NOMO-1 treated with DMSO at 0.1 percent for 48 hours (cell line): Measurements from ENCODE around the gene RHPN2.
"Not testable (repeated sequence)": the region's sequence is repeated elsewhere in the genome, so short reads cannot be mapped to it uniquely, and the experiment has no call there.

Experiments
- DNase-seq: peaks from one replicate; lab custom pipeline; 2025; ENCODE audit not compliant: unreplicated experiment; lab: John Stamatoyannopoulos, UW

Gene RHPN2

DNA sequence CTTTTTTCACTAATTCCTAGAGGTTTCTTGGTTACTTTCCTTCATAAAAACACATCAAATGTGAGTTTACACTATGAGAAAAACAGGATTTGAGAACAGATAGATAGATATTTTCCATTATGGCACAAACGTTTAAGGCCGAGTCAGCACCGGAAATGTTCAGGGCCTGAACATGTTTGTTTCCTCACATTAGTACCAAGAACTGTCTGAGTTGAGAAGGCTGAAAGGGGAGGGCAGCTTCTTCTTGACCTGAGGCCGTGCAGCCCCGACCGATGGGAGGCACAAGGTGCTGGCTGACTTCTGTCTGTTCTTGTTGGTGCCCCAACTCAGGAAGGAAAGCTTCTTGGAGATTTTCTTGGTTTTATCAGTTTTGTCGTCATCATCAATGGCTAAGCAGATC, 84.9 kb downstream of the RHPN2 start:
- not testable (repeated sequence) for DNase-seq

- not testable (repeated sequence) for DNase-seq
Observed at GRCh38 chr19:32977813-32978212, 86.9 kb downstream of the RHPN2 start.

DNA sequence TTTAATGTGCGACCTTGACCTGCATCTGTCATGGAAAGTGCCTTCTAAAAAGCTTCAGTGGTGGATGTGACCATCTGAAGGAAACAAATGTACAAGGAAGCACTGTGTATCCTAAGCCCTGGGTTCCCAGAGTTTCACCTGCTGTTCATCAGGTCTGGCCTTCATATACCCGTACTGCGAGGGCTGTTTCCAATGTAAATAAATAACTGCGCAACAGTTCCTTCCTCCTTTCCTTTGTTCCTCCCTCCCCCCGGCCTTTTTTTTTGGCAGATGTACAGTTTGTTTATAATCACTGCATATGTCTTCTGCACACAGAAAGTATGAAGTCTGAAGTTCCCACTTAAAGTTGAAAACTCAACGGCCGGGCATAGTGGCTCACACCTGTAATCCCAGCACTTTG, 87.4 kb downstream of the RHPN2 start:
- DNase-seq = peak; percentile 3

DNA sequence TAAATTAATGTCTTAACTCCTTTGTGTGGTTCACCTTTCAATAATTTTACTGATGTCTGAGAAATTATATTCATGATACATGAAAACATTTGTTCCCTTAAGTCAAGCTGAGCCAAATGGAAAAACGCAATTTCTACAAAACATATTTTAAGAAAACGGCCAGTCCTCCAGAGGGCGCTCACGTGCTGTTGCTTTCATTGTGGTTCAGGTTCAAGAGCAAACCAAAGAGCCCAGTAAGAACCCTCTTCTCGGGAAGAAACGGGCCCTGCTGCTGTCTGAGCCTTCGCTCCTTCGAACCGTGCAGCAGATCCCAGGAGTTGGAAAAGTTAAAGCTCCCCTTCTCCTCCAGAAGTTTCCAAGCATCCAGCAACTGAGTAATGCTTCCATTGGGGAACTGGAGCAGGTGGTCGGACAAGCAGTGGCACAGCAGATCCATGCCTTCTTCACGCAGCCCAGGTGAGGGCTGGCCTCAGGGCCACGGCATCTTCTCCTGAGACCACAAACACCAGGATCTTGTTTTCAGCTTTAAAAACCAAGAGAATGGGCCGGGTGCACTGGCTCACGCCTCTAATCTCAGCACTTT, 88.4 kb downstream of the RHPN2 start:
- peak; percentile 20 for DNase-seq

GRCh38 chr19:32971715-32972540, 92.8 kb downstream of the RHPN2 start, which contains the start of the genes CEP89 and FAAP24:
TSS of gene CEP89 (minus strand) at chr19:32971958. CDS start at chr19:32971874, 84 bp downstream.
TSS of gene FAAP24 (plus strand) at chr19:32972242. CDS start at chr19:32973197, 955 bp downstream.
- DNase-seq = peak; percentile 98

DNA sequence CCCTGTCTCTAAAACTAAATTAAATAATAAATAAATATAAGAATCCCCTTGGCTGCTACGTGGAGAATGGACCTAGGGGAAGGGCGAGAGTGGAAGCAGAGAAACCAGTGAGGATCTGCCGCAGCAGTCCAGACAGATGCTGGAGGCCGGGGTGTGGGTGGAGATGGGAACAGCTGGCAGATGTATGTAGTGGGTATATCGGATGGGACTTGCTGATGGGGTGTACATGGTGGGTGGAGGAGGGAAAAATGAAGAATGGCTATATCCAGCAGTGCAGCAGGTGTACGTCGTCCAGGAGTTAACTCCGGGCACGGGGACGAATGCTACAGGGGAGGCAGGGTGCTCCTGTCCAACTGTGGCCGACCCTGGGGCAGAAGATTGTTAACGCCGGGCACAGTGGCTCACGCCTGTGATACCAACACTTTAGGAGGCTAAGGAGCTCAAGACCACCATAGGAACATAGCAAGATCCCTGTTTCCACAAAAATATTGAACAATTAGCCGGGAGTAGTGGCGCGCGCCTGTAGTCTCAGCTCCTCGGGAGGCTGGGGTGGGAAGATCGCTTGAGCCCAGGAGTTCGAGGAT, 93.6 kb downstream of the RHPN2 start:
- DNase-seq = no peak

- DNase-seq = no peak
Observed at GRCh38 chr19:32969549-32969948, 95.1 kb downstream of the RHPN2 start.

- DNase-seq = no peak
Observed at GRCh38 chr19:32966750-32967149, 97.9 kb downstream of the RHPN2 start.

DNA sequence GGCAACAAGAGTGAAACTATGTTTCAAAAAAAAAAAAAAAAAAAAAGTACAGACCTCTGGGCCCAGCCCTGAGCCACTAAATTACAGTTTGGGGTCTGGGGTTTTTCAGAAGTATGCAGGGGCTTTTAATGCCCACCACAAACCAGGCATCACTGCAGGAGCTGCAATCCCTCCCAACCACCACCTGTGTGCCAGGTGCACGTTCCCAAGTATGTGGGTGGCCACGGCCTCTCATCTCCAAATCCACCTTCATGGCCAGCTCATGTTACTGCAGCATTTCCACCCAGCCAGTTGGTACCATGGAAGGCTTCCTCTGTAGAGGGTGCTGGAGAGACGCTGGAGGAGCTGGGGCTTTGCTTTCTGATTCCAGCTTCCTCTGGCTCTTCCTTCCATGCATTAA, 119.4 kb downstream of the RHPN2 start:
- no peak for DNase-seq

DNA sequence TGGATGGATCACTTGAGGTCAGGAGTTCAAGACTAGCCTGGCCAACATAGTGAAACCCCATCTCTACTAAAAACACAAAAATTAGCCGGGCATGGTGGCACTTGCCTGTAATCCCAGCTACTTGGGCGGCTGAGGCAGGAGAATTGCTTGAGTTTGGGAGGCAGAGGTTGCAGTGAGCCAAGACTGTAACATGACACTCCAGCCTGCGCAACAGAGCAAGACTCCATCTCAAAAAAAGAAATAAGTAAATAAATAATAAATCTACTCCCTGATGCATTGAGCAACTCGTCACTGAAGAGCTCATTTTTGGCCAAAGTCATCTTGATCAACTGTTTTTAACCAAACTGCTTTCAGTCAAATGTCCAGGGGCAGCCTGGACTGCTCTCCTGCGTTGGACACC, 123.4 kb downstream of the RHPN2 start:
- DNase-seq = not testable (repeated sequence)

GRCh38 chr19:32936065-32936464, 128.6 kb downstream of the RHPN2 start:
- no peak for DNase-seq

DNA sequence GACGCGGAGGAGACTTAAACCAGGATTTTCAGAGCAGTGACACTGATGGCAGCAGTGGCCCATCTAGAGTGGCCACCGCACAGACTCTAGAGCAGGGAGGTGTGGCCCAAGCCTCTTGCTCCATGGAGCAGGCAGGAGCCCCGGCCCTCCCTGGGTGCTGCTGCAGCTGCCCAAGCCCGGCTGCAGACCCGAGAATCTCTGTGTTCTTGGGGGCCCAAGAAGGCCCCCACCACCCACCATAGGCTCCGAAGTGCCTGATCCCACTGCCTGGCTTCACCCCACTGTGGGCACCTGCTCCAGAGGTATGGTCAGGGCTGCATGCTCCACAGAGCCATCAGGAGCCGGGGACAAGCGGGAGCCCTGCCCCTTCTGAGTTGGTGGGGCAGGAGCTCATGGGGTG, 129.1 kb downstream of the RHPN2 start:
- no peak for DNase-seq

DNA sequence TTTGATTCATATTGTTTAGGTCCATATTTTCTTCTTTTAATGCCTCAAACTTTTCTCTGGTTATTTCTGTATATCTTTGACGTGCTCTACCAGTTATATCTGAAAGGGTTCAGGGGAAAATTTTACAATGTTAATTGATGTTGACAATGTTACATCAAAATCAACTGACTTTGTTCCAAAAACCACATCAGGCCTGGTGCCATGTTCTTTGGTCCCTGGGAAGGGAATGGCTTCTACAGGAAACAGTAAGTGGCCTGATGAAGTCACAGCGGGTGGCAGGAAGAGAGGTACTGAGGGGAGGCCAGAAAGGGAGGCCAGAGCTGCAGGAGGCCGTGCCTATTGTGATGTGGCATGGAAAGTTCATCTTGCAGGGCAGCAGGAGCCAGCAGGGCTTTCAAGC, 131.1 kb downstream of the RHPN2 start:
- no peak for DNase-seq

DNA sequence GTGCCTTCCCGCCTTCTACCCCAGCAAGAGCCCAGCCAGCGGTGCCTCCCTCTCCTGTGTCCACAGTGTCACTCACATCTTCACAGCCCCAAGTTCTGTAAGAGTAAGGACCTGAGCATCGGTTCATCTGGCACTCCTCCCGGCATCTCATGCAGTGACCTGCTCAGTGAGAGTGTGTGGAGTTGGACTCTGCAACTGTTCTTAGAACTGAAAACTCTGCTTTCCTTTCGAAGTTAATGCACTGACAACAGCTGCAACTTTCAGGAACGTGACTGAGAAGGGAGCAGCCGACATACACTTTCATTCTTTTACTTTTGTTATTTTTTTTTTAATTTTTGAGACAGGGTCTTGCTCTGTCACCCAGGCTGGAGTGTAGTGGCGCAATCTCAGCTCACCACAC, 134.1 kb downstream of the RHPN2 start:
- DNase-seq = no peak

- no peak for DNase-seq
Observed at GRCh38 chr19:32928806-32929205, 135.9 kb downstream of the RHPN2 start.
